ENCODE data around the gene AURKA.

GRCh38 chr20:56343861-56344381 lies 48.1 kb downstream of the AURKA start:
- peak; percentile 91 for TF ChIP-seq CTCF (conservative IDR thresholded peaks at IDR 0.05)
- no peak for TF ChIP-seq ZFX (IDR thresholded peaks at IDR 0.05)
